ENCODE measurements around the gene TP53I11. TPM values are rescaled to one million over a fixed set of nuclear protein-coding genes. Genes with fewer than 3 reads are reported as not detected.

Gene TP53I11
- total and polyA plus RNA-seq, 2 donors (not counting 3 experiments of a cell fraction or from before 2014, with no cell fraction given) = 31.5 to 79.4 TPM

- H3K9me1 ChIP-seq (replicated peaks; ENCODE audit: control insufficient read depth, extremely low read depth, insufficient read depth, low read length) = no peaks in the 10 kb centered on the region
- no peak overlapping the region for H3K4me3 ChIP-seq (replicated peaks in 1 of 3; ENCODE audit: insufficient read depth in 1 of 3, low read depth in 1 of 3, low read length in 3 of 3)
- DNase-seq (ENCODE audit: low read depth, low spot score) = no peak
- no peaks in the 10 kb centered on the region for H3K9me3 ChIP-seq (replicated peaks; ENCODE audit: control insufficient read depth, insufficient read depth, low read length)
- no peaks in the 10 kb centered on the region for H3K79me2 ChIP-seq (ENCODE audit: control insufficient read depth, insufficient read depth, low read length)
- H3K27me3 ChIP-seq (ENCODE audit: control insufficient read depth in 2 of 2, insufficient read depth in 2 of 2, low read length in 2 of 2) = no peaks in the 10 kb centered on the region
- TF ChIP-seq CTCF (IDR thresholded peaks at IDR 0.05; ENCODE audit: extremely low read depth in 1 of 2, insufficient read depth in 1 of 2, low read depth in 1 of 2, low read length in 2 of 2) (no peak), MAX (IDR thresholded peaks at IDR 0.05; ENCODE audit: insufficient read depth, insufficient read length) (no peak), GATA2 (IDR thresholded peaks at IDR 0.05; ENCODE audit: insufficient read depth, insufficient read length, low read depth, low read length) (no peak), JUN (IDR thresholded peaks at IDR 0.05; ENCODE audit: borderline replicate concordance, insufficient read depth, insufficient read length, low read depth) (no peak), POLR2AphosphoS5 (IDR thresholded peaks at IDR 0.05; ENCODE audit: insufficient read depth, low read depth, low read length) (no peak), EZH2 (IDR thresholded peaks at IDR 0.05; ENCODE audit: borderline replicate concordance, low read depth, low read length, severe bottlenecking) (no peak), FOS (IDR thresholded peaks at IDR 0.05; ENCODE audit: borderline replicate concordance, insufficient read depth, low read length) (no peak), MYC (IDR thresholded peaks at IDR 0.05; ENCODE audit: low read depth, low read length) (no peak), POLR2A (IDR thresholded peaks at IDR 0.05; ENCODE audit: low read depth, low read length) (no peak)
- ChIA-PET POLR2A (no interaction called here), CTCF (interaction anchor here (1.0 to 1.2 kb wide), 2 partner anchors 180 to 312 kb away, joined by 3 to 5 read pairs; no protein-coding TSS in a partner anchor)
- FAIRE-seq = no peak
- H3K4me2 ChIP-seq (ENCODE audit: insufficient read depth, low read length) = no peak overlapping the region
- no peak overlapping the region for H2AFZ ChIP-seq (ENCODE audit: low read depth, low read length)
- intact Hi-C loops (cut with micrococcal nuclease) (no loop called here), dilution Hi-C loops (cut with MboI; ENCODE audit: extremely low pct_ligation_motif_present, low sequenced_read_pairs) (no loop called here)
- BruUV-seq (replicated peaks) = no TSS peak
- H3K9ac ChIP-seq (replicated peaks; ENCODE audit: extremely low read depth, insufficient read depth, low read length) = no peak overlapping the region
- H3K27ac ChIP-seq (ENCODE audit: insufficient read depth, low read depth, low read length) = no peak overlapping the region
- H4K20me1 ChIP-seq (replicated peaks; ENCODE audit: control insufficient read depth, extremely low read depth, insufficient read depth, low read length) = no peaks in the 10 kb centered on the region
- H3K4me1 ChIP-seq (ENCODE audit: control insufficient read depth, extremely low read depth, insufficient read depth, low read length) = no peaks in the 10 kb centered on the region
- peaks cover 0 to 2% of the 10 kb centered on the region in 2 experiments for H3K36me3 ChIP-seq (ENCODE audit: control insufficient read depth in 2 of 2, extremely low read depth in 1 of 2, insufficient read depth in 2 of 2, low read length in 2 of 2)
Measured at GRCh38 chr11:44923806-44924205, 26.9 kb downstream of the TP53I11 start.

All from endothelial cell of umbilical vein (primary cell).